ENCODE results near the gene ADAMTSL1.

The ADAMTSL1 gene

DNA sequence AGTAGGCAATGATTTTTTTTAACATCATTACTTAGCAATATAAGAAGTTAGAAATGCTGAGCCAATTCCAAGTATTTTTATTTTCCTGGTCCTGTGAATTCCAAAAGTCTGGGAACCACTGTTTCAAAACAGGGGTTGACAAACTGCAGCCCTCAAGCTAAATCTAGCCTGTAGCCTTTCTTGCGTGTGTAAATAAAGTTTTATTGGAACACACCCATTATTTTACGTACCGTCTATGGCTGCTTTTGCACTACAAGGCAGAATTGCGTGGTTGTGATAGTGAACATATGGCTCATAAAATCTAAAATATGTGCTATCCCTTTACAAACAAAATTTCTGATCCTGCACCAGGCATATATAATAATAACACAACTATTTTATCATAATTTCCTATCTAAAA lies 280.0 kb downstream of the ADAMTSL1 start:
- Histone ChIP-seq H4K20me1 (ENCODE audit: insufficient read depth) (no peaks in the 10 kb centered on the region), H3K27me3 (ENCODE audit: insufficient read depth, low read depth) (no peaks in the 10 kb centered on the region), H3K9ac (no peak overlapping the region), H3K79me2 (ENCODE audit: insufficient read depth, low read depth) (no peaks in the 10 kb centered on the region), H3K4me3 (IDR thresholded peaks at IDR 0.05; ENCODE audit: insufficient read depth, low read depth, low read length) (no peak overlapping the region), H3K27ac (no peak overlapping the region), H2AFZ (ENCODE audit: low read depth) (no peak overlapping the region), H3K4me2 (no peak overlapping the region), H3K4me1 (ENCODE audit: low read depth, poor library complexity, severe bottlenecking) (no peaks in the 10 kb centered on the region), H3K36me3 (ENCODE audit: insufficient read depth) (no peaks in the 10 kb centered on the region)
- TF ChIP-seq, protein P1, sequence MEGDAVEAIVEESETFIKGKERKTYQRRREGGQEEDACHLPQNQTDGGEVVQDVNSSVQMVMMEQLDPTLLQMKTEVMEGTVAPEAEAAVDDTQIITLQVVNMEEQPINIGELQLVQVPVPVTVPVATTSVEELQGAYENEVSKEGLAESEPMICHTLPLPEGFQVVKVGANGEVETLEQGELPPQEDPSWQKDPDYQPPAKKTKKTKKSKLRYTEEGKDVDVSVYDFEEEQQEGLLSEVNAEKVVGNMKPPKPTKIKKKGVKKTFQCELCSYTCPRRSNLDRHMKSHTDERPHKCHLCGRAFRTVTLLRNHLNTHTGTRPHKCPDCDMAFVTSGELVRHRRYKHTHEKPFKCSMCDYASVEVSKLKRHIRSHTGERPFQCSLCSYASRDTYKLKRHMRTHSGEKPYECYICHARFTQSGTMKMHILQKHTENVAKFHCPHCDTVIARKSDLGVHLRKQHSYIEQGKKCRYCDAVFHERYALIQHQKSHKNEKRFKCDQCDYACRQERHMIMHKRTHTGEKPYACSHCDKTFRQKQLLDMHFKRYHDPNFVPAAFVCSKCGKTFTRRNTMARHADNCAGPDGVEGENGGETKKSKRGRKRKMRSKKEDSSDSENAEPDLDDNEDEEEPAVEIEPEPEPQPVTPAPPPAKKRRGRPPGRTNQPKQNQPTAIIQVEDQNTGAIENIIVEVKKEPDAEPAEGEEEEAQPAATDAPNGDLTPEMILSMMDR (conservative IDR thresholded peaks at IDR 0.05; ENCODE audit: low read depth, low read length) = no peak

GRCh38 chr9:18754537-18754936 lies 280.6 kb downstream of the ADAMTSL1 start:
- H2AFZ ChIP-seq (ENCODE audit: low read depth) = no peak overlapping the region
- no peak overlapping the region for H3K4me3 ChIP-seq (IDR thresholded peaks at IDR 0.05; ENCODE audit: insufficient read depth, low read depth, low read length)
- H3K36me3 ChIP-seq (ENCODE audit: insufficient read depth) = no peaks in the 10 kb centered on the region
- TF ChIP-seq, protein P1 (conservative IDR thresholded peaks at IDR 0.05; ENCODE audit: low read depth, low read length) = no peak
- no peak overlapping the region for H3K27ac ChIP-seq
- H4K20me1 ChIP-seq (ENCODE audit: insufficient read depth) = no peaks in the 10 kb centered on the region
- no peaks in the 10 kb centered on the region for H3K27me3 ChIP-seq (ENCODE audit: insufficient read depth, low read depth)
- no peaks in the 10 kb centered on the region for H3K4me1 ChIP-seq (ENCODE audit: low read depth, poor library complexity, severe bottlenecking)
- H3K79me2 ChIP-seq (ENCODE audit: insufficient read depth, low read depth) = no peaks in the 10 kb centered on the region
- H3K4me2 ChIP-seq = no peak overlapping the region
- H3K9ac ChIP-seq = no peak overlapping the region

- Histone ChIP-seq H4K20me1 (ENCODE audit: insufficient read depth) (no peaks in the 10 kb centered on the region), H3K27me3 (ENCODE audit: insufficient read depth, low read depth) (no peaks in the 10 kb centered on the region), H3K4me1 (ENCODE audit: low read depth, poor library complexity, severe bottlenecking) (no peaks in the 10 kb centered on the region), H3K79me2 (ENCODE audit: insufficient read depth, low read depth) (no peaks in the 10 kb centered on the region), H3K27ac (no peak overlapping the region), H2AFZ (ENCODE audit: low read depth) (no peak overlapping the region), H3K4me2 (no peak overlapping the region), H3K4me3 (IDR thresholded peaks at IDR 0.05; ENCODE audit: insufficient read depth, low read depth, low read length) (no peak overlapping the region), H3K9ac (no peak overlapping the region), H3K36me3 (ENCODE audit: insufficient read depth) (no peaks in the 10 kb centered on the region)
- TF ChIP-seq, protein P1 (conservative IDR thresholded peaks at IDR 0.05; ENCODE audit: low read depth, low read length) = no peak
Observed at GRCh38 chr9:18755263-18755662, 281.3 kb downstream of the ADAMTSL1 start.

- no peaks in the 10 kb centered on the region for H4K20me1 ChIP-seq (ENCODE audit: insufficient read depth)
- no peak overlapping the region for H2AFZ ChIP-seq (ENCODE audit: low read depth)
- no peak overlapping the region for H3K4me2 ChIP-seq
- H3K4me1 ChIP-seq (ENCODE audit: low read depth, poor library complexity, severe bottlenecking) = no peaks in the 10 kb centered on the region
- H3K27me3 ChIP-seq (ENCODE audit: insufficient read depth, low read depth) = no peaks in the 10 kb centered on the region
- H3K36me3 ChIP-seq (ENCODE audit: insufficient read depth) = no peaks in the 10 kb centered on the region
- H3K4me3 ChIP-seq (IDR thresholded peaks at IDR 0.05; ENCODE audit: insufficient read depth, low read depth, low read length) = no peak overlapping the region
- no peak overlapping the region for H3K9ac ChIP-seq
- TF ChIP-seq, protein P1 (conservative IDR thresholded peaks at IDR 0.05; ENCODE audit: low read depth, low read length) = no peak
- no peak overlapping the region for H3K27ac ChIP-seq
- H3K79me2 ChIP-seq (ENCODE audit: insufficient read depth, low read depth) = no peaks in the 10 kb centered on the region
Observed at GRCh38 chr9:18756712-18757125, 282.8 kb downstream of the ADAMTSL1 start.

All from KMS-11 (cell line).